Hepatocyte (in vitro differentiated cells): Measurements from ENCODE around the gene KDM8. TPM values are rescaled to one million over a fixed set of nuclear protein-coding genes. Genes with fewer than 3 reads are reported as not detected.

Experiments used
- DNase-seq: peaks from one replicate; pipeline ENCODE4 v3.0.0-alpha.2; 2016; ENCODE audit warnings: low spot score
- H2AFZ ChIP-seq: fragments of 200-600 bp; sonication (generic); 2 replicates; pipeline ENCODE4 v1.6.0; 2016; ENCODE audit warnings: antibody characterized with exemption, mild to moderate bottlenecking
- H3K27ac ChIP-seq: fragments of 200-600 bp; sonication (generic); 2 replicates; pipeline ENCODE4 v1.5.1; 2016; ENCODE audit warnings: mild to moderate bottlenecking
- H3K27me3 ChIP-seq: fragments of 200-600 bp; sonication (generic); 2 replicates; pipeline ENCODE4 v1.6.1; 2016
- H3K36me3 ChIP-seq: fragments of 200-600 bp; sonication (generic); replicated peaks from 2 replicates; pipeline ENCODE4 v1.5.1; 2016; ENCODE audit warnings: low read depth; ENCODE audit not compliant: insufficient read depth
- H3K4me1 ChIP-seq: fragments of 200-600 bp; sonication (generic); 2 replicates; pipeline ENCODE4 v1.5.1; 2016; ENCODE audit warnings: mild to moderate bottlenecking, moderate library complexity; ENCODE audit not compliant: insufficient read depth
- H3K4me2 ChIP-seq: fragments of 200-600 bp; sonication (generic); 2 replicates; pipeline ENCODE4 v1.6.0; 2016
- H3K4me3 ChIP-seq: fragments of 200-600 bp; sonication (generic); 2 replicates; pipeline ENCODE4 v1.5.1; 2016; ENCODE audit warnings: mild to moderate bottlenecking
- H3K79me2 ChIP-seq: fragments of 200-600 bp; sonication (generic); 2 replicates; pipeline ENCODE4 v1.6.0; 2017; ENCODE audit warnings: mild to moderate bottlenecking
- H3K9me2 ChIP-seq: fragments of 200-600 bp; sonication (generic); replicated peaks from 2 replicates; pipeline ENCODE4 v1.6.0; 2017; ENCODE audit warnings: mild to moderate bottlenecking; ENCODE audit not compliant: insufficient read depth
- H3K9me3 ChIP-seq: fragments of 200-600 bp; sonication (generic); 2 replicates; pipeline ENCODE4 v1.5.1; 2016; ENCODE audit warnings: low read depth, mild to moderate bottlenecking
- H4K20me1 ChIP-seq: fragments of 200-600 bp; sonication (generic); 2 replicates; pipeline ENCODE4 v1.6.0; 2016; ENCODE audit warnings: mild to moderate bottlenecking; ENCODE audit not compliant: insufficient read depth, poor library complexity, severe bottlenecking
- EZH2 ChIP-seq: fragments of 200-600 bp; sonication (generic); IDR thresholded peaks from 2 replicates; pipeline ENCODE4 v1.6.1; 2016; ENCODE audit warnings: antibody characterized with exemption, mild to moderate bottlenecking, borderline replicate concordance
- EZH2phosphoT487 ChIP-seq: fragments of 200-600 bp; sonication (generic); IDR thresholded peaks from one replicate; pipeline ENCODE4 v1.6.1; 2018; ENCODE audit warnings: antibody characterized with exemption, mild to moderate bottlenecking, low read depth, moderate library complexity; ENCODE audit not compliant: unreplicated experiment, severe bottlenecking
- WGBS: methylation state at CpG from one replicate; pipeline ENCODE4 v1.1.6; 2016; ENCODE audit warnings: low lambda C conversion rate; ENCODE audit errors: missing lambda C conversion rate; 5-methylcytosine and 5-hydroxymethylcytosine counted together
- polyA plus RNA-seq: library from polyadenylated mRNA; unstranded; fragments of >200 nt; fragmentation: Nextera tagmentation; extraction: Ambion mirVana; gene quantifications from 2 replicates; pipeline ENCODE4 v1.2.1, GENCODE V29; 2016
- total RNA-seq: library from RNA; depleted of rRNA; stranded (reverse); fragments of >200 nt; gene quantifications from 2 replicates; pipeline ENCODE4 v1.2.3, GENCODE V29; 2014
- TF ChIP-seq, protein P1 (sequence below): fragments of 200-600 bp; sonication (generic); IDR thresholded peaks from 2 replicates; pipeline ENCODE4 v1.5.1; 2016; ENCODE audit warnings: antibody characterized with exemption, mild to moderate bottlenecking; ENCODE audit not compliant: poor library complexity

Gene KDM8
- total and polyA plus RNA-seq, 2 experiments from 2014 or later: 7.2 to 9.7 TPM

DNA sequence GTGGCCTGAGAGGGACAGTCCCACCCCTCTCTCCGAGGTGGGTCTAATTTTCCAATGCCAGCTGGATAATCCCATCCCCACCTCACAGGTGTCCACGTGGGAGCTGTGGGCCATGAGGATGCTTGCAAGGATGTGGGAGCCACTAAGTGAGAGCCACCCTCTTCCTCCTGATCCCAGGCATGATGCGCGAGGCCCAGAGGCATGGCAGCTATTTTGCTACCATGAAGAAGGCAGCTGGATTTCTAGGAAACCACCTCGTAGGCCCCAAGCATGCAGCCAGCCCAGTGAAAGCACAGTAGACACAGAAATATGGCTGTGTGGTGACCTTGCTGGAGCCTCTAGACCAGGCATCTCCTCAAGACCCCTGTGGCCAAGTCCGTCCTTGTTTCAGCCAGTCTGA is 20.4 kb downstream of the KDM8 start:
- WGBS: 88% methylated on average over 6 of the region's 6 CpGs
- no peaks in the 10 kb centered on the region for H3K27me3 ChIP-seq
- H3K4me3 ChIP-seq: no peak overlapping the region
- no peak overlapping the region for H3K27ac ChIP-seq
- H4K20me1 ChIP-seq: no peaks in the 10 kb centered on the region
- DNase-seq: no peak
- peaks cover 4% of the 10 kb centered on the region for H3K4me1 ChIP-seq
- no peak overlapping the region for H2AFZ ChIP-seq
- H3K4me2 ChIP-seq: no peak overlapping the region
- no peaks in the 10 kb centered on the region for H3K9me3 ChIP-seq
- TF ChIP-seq, protein P1, sequence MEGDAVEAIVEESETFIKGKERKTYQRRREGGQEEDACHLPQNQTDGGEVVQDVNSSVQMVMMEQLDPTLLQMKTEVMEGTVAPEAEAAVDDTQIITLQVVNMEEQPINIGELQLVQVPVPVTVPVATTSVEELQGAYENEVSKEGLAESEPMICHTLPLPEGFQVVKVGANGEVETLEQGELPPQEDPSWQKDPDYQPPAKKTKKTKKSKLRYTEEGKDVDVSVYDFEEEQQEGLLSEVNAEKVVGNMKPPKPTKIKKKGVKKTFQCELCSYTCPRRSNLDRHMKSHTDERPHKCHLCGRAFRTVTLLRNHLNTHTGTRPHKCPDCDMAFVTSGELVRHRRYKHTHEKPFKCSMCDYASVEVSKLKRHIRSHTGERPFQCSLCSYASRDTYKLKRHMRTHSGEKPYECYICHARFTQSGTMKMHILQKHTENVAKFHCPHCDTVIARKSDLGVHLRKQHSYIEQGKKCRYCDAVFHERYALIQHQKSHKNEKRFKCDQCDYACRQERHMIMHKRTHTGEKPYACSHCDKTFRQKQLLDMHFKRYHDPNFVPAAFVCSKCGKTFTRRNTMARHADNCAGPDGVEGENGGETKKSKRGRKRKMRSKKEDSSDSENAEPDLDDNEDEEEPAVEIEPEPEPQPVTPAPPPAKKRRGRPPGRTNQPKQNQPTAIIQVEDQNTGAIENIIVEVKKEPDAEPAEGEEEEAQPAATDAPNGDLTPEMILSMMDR: no peak
- TF ChIP-seq EZH2phosphoT487 (no peak), EZH2 (no peak)
- no peaks in the 10 kb centered on the region for H3K36me3 ChIP-seq
- H3K79me2 ChIP-seq: no peaks in the 10 kb centered on the region
- H3K9me2 ChIP-seq: no peaks in the 10 kb centered on the region

GRCh38 chr16:27224271-27224737 is 21.0 kb downstream of the KDM8 start:
- no peak for TF ChIP-seq EZH2phosphoT487
- TF ChIP-seq, protein P1: no peak
- TF ChIP-seq EZH2: no peak
- Histone ChIP-seq H3K4me3 (no peak overlapping the region), H3K36me3 (no peaks in the 10 kb centered on the region), H3K4me1 (peaks cover 4% of the 10 kb centered on the region), H3K4me2 (no peak overlapping the region), H3K27ac (no peak overlapping the region), H3K9me2 (no peaks in the 10 kb centered on the region), H3K79me2 (no peaks in the 10 kb centered on the region), H3K27me3 (no peaks in the 10 kb centered on the region), H2AFZ (no peak overlapping the region), H3K9me3 (no peaks in the 10 kb centered on the region), H4K20me1 (no peaks in the 10 kb centered on the region)
- WGBS: 96% methylated on average over 14 of the region's 14 CpGs
- DNase-seq: no peak

DNA sequence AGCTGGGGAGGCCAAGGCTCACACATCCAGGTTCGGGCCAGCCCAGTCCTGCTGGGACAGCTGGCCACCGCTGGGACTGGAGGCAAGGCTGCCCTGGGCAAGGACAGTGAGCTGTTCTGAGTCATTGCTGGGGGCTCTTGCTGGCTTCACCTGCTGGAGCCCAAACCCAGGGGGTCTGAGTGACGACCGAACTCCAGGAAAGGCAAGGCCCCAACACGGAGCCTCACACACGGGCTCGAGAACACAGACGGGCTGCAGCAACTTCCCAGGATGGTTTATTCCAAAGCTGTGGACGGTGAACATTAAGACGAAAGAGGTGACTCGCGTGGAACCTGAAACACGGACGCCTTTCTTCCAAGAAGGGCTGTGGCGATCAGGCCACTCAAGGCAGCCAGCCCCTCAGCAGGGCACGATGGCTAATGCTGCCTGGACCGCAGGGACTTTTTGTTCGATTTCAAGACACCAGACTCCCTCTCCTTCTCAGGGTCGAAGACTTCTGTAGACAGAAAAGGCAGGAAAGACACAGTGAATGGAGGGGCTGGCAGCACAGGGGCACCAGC is 21.5 kb downstream of the KDM8 start:
- H3K4me1 ChIP-seq: peaks cover 4% of the 10 kb centered on the region

More for the DNA sequence above, 21.5 kb downstream of the KDM8 start:
- DNase-seq: no peak
- no peak overlapping the region for H3K4me2 ChIP-seq
- H3K4me3 ChIP-seq: no peak overlapping the region
- H3K9me2 ChIP-seq: no peaks in the 10 kb centered on the region
- no peaks in the 10 kb centered on the region for H3K79me2 ChIP-seq
- H3K9me3 ChIP-seq: no peaks in the 10 kb centered on the region
- TF ChIP-seq EZH2 (no peak), EZH2phosphoT487 (no peak)
- TF ChIP-seq, protein P1: no peak
- H3K36me3 ChIP-seq: no peaks in the 10 kb centered on the region
- no peaks in the 10 kb centered on the region for H3K27me3 ChIP-seq
- no peak overlapping the region for H3K27ac ChIP-seq
- no peaks in the 10 kb centered on the region for H4K20me1 ChIP-seq
- WGBS: 85% methylated on average over 19 of the region's 19 CpGs
- no peak overlapping the region for H2AFZ ChIP-seq
